Cardiac septum (tissue), 1 donor: ENCODE results near the gene TNS1. TPM values are rescaled to one million over a fixed set of nuclear protein-coding genes. Genes with fewer than 3 reads are reported as not detected.
A peak's percentile ranks its signal among the peaks of the same experiment; 100 is the strongest.

Source experiments
- DNase-seq: peaks from one replicate; pipeline ENCODE4 v3.0.0-alpha.2; 2020; ENCODE audit warnings: low spot score
- intact Hi-C: fragments of 100-400 bp; cut with DNase I; formaldehyde crosslinking; loops from one replicate; pipeline ENCODE4 v1.14.0; 2022
- total RNA-seq: library from RNA; stranded (reverse); fragmentation: NEBNext Ultra II Directional; extraction: Animal tissue kit (Norgen Biotek cat#: 25700); gene quantifications from one replicate; pipeline ENCODE4 v1.2.1, GENCODE V29; 2021
- donor health status: DM: no; HTN: no; CAD: no.

The TNS1 gene
- total RNA-seq, 1 donor from 2014 or later, result 870 TPM

- peak; percentile 70 for DNase-seq
- intact Hi-C loops, result no loop called here
Measured at GRCh38 chr2:217804338-217804737, 198.5 kb downstream of the TNS1 start.

DNA sequence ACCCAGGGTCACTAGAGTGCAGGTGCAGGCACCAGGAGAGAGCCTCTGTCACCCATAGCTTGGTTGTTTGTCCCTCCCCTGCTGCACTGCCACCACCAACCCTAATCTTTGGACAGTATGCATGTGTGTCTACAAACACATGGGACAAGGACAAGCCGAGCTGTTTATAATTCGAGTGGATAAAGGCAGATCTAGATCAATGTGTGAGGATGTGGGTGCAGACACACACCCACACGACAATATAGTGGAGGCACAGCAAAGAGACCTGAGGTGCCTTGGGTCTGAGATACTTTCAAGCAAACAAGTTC lies 199.2 kb downstream of the TNS1 start:
- DNase-seq, result no peak
- intact Hi-C loops, result no loop called here

- DNase-seq, result no peak
- intact Hi-C loops, result no loop called here
Measured at GRCh38 chr2:217802876-217803652, 199.7 kb downstream of the TNS1 start.

DNA sequence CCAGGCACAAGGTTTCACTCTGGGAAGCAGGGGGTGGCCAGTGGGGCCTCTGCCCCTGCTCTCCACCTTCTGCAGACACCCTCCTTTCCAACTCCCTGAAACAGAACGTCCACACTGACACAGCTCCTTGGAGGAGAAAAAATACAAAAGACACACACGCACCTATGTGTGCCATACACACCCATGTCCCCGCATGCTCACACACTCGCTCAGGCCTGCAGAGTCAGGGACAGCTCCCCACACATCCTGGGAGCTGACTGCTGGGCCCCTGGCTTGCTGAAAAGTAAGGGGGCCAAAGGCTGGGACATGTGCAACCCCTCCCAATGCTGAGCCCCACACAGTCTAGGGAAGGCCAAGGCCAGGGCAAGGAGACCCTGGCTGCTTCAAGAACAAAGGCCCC lies 200.5 kb downstream of the TNS1 start:
- intact Hi-C loops, result no loop called here
- no peak for DNase-seq

DNA sequence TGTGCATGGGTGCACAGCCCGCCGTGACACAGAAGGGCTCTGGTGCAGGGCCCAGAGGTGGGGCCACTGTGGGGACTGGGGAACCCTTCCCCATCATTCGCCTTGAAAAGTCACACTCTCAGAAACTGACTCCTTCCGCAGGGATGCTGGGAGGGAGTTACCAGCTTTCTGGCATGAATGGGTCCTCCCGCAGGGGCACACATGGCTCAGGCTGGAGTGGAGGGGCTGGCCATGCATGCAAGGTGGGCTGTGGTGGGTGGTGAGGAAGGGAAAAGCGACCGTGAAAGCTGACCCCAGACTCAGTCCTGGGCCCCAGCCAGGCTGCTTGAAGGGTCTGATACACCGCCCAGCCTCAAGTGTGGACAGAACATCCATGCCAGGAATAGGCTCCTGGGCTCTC lies 201.1 kb downstream of the TNS1 start:
- intact Hi-C loops, result no loop called here
- DNase-seq, result peak; percentile 71

DNA sequence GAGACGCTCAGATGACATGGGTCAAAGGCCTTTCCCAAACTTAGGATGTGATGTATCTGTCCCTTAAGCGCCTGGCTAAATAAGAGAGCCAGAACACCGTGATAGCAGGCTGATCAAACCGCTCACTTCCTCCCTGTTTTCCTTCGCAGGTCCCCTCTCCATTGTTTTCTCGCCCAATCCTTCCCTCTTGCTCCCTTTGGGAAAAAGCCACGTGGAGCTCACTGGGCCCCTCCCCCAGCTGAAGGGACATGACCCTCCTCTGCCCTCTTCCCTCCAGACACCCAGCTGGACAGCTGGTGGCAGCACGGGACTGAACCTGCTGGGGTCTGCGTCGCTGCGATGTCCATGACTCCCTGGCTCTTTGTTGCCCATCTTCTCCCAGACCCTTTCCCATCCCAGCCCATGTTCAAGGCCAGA lies 201.7 kb downstream of the TNS1 start:
- DNase-seq, result no peak
- intact Hi-C loops, result no loop called here

DNA sequence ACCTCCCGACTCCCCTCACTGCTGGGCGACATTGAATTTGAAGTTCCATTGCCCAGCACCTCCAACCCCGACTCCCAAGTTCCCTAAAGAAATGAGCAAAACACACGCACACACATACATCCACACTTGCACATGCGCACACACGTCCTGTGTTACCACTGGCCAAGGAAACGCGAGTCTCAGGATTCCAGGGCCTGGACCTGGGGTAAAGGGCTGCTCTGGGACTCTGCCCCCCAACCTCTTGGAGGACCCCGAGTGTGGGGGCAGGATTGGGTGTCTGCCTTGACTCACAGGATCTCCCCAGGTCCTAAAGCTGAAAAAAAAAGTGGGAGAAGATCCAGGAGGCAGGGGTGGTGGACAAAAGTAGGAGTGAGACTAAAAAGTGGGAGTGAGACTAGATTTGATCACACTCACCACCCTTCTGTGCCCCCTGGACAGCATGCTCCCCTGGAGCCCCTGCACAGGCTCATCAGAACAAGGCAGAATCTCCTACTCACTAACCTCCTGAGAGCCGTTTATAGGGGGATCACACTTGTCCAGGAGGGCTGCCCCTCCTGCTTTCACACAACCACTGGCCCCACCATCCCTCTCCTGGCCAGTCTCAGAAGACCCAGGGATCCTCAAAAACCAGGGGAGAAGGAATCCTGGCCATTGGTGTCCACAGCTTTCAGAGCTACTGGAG lies 202.2 kb downstream of the TNS1 start:
- no peak for DNase-seq
- intact Hi-C loops, result no loop called here

DNA sequence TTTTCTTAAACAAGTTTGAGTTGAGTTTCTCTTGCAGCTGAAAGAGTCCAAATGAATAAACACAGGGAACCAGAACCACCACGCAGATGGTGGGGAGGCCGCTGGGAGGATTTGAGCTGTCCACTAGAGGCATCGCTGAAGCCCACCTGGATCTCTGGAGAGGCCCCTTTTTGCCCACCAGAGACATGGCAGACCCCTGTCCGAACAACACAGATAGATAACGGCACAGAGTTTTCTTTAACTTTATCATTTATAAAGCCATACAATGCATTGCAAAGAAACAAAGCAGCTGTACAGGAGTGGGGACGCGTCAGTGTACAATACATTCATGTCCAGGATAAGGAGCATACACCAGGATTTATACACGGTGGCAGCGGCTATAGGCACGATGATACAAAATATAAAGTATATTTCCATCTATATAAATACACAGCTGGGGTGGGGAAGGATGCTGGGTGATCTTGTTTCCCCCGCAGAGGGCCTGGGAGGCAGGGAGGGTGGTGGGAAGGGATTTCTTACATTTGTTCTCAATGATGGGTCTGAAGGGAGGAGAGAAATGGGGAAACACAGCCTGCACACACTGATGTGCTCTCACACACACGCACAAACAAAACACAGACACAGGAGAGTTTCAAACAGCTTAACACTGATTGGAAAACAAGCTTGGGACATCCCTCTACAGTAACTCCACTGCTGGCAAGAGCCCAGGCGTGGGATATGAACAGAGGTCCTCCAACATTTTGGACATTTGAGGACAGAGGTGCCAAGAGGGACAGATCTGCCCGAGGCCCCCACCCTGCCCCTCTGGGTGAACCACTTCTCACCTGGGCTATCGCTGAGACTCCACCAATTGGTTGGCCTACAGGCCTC lies 203.0 kb downstream of the TNS1 start:
- no peak for DNase-seq
- intact Hi-C loops, result no loop called here

- DNase-seq, result peak; percentile 76
- intact Hi-C loops, result no loop called here
Measured at GRCh38 chr2:217798743-217799562, 203.8 kb downstream of the TNS1 start.

DNA sequence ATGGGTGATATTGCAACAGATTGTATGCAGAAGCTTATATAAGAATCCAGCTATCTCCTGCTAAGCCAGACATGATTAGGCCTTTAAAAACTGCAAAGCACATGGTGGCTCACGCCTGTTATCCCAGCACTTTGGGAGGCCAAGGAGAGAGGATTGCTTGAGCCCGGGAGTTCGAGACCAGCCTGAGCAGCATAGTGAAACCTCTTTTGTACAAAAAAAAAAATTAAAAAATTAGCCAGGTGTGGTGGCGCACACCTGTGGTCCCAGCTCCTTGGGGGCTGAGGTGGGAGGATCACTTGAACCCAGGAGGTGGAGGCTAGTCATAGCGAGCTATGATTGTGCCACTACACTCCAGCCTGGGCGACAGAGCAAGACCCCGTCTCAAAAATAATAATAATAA lies 204.6 kb downstream of the TNS1 start:
- intact Hi-C loops, result no loop called here
- DNase-seq, result no peak

- DNase-seq, result no peak
- intact Hi-C loops, result no loop called here
Measured at GRCh38 chr2:217797661-217798069, 205.1 kb downstream of the TNS1 start.

- intact Hi-C loops, result no loop called here
- no peak for DNase-seq
Measured at GRCh38 chr2:217797165-217797564, 205.6 kb downstream of the TNS1 start.

- intact Hi-C loops, result no loop called here
- DNase-seq, result no peak
Measured at GRCh38 chr2:217795706-217796465, 206.9 kb downstream of the TNS1 start.

DNA sequence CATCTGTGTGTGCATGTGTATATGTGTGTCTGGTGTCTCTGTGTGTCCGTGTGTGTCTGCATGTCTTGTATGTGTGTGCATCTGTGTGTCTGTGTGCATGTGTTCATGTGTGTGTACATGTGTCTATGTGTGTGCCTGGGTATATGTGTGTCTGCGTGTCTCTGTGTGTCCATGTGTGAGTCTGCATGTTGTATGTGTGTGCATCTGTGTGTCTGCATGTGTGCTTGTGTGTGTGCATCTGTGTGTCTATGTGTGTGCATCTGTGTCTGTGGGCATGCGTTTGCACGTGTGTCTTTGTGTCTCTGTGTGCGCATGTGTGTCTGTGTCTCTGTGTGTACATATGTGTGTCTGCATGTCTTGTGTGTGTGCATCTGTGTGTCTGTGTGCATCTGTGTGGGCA lies 207.7 kb downstream of the TNS1 start:
- intact Hi-C loops, result no loop called here
- no peak for DNase-seq

DNA sequence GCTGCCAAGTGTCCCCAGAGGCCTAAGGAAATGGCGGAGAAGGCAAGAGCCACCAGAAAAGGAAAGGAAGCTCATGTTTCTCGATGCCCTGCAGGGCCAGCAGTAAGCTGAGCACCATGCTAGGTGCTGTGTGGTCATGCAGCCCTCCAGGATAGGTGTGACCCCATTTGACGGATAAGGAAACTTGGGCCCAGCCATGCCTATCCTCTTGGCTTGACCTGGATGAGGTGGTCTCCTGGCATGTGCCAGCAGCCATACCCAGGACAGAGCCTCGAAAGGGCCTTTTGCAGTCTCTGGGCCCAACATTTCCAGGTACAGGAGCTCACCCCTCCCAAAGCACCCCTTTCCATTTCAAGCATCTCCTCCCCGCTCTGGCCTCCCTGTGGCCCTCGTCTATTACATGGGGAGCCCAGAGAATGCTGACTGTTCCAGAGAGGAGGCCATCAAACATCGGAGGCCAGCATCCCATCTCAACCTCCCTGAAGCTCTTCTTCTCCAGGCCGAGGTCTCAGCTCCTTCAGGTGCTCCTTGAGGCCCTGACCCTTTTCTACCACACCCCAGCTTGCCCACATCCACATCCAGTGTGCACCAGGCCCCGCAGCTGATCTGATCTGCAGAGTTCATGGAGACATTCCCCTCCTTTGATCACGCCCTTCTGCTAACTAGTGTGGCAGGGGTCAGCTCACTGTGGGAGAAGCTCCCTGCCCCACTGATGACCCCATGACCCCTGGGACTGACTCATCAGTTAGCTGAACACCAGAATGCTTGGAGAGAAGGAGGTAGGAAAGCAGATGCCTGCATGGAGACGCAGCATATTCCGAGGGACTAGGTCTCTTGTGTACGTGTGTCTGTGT lies 208.4 kb downstream of the TNS1 start:
- intact Hi-C loops, result no loop called here
- DNase-seq, result no peak

DNA sequence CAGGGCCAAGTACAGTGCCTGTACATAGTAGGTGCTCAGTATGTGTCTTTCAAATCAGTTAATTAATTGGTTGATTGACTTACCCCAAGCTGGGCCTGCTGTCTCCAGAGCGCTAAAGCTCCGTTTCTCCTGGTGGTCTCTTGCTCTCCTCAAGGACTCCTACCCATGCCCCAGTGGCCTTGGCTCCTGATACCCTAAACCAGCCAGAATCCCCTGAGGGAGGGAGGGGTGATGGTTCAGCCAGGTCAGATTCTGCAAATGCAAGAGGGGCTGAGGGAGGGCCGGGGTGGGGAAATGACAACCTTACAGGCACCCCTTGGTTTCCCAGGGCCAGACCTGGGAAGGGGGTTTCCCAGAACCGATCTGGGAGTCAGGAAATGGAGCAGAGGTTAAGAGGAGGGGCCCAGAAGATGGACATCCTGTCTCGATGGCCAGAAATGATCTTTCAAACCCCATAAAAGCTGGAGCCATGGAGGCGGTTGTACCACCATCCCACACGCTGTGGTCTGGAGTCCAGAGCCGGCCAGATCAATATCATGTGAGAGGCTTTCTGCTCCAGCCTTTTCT lies 209.1 kb downstream of the TNS1 start:
- intact Hi-C loops, result no loop called here
- no peak for DNase-seq

DNA sequence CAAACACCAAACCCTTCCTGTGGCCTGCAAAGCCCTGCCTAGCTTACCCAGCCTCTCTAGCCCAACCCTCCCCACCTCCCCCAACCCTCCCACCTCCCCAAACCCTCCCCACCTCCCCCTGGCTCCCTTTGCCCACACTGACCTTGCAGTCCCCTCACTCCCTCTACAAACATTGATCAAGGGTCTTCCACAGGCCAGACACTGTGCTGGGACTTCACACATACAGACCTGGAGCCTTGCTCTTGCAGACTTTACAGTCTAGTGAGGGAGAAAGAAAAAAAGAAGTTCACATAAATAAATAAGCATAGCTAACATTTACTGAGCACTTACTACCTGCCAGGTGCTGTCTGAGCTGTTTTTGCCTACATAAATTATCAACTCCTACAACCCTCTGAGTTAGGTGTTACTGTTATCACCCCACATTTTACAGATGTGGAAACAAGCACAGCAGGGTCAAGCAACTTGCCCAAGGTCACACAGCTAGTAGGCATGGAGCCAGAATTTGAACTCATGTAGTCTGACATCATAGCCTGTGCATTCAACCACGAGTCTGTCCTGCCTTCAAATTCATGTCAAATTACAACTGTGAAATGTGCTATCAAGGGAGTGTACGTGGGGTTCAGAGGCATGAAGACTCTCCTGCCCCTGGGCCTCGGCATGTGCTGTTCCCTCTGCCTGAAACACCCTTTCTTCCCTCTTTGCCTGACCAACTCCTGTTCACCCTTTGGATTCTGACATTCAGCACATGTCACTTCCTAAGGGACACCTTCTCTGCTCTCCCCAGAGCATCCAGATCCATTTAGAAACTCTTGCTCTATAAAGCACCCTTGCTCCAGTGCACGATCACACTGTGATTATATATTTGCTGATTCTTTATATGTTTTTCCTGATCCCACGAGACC lies 209.9 kb downstream of the TNS1 start:
- no peak for DNase-seq
- intact Hi-C loops, result no loop called here
